HuH-7 (cell line): ENCODE measurements around the gene POLR1E.

Experiments used
- DNase-seq: peaks from one replicate; pipeline ENCODE4 v3.0.0; 2011; ENCODE audit warnings: low spot score

POLR1E gene, protein sequence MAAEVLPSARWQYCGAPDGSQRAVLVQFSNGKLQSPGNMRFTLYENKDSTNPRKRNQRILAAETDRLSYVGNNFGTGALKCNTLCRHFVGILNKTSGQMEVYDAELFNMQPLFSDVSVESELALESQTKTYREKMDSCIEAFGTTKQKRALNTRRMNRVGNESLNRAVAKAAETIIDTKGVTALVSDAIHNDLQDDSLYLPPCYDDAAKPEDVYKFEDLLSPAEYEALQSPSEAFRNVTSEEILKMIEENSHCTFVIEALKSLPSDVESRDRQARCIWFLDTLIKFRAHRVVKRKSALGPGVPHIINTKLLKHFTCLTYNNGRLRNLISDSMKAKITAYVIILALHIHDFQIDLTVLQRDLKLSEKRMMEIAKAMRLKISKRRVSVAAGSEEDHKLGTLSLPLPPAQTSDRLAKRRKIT

DNA sequence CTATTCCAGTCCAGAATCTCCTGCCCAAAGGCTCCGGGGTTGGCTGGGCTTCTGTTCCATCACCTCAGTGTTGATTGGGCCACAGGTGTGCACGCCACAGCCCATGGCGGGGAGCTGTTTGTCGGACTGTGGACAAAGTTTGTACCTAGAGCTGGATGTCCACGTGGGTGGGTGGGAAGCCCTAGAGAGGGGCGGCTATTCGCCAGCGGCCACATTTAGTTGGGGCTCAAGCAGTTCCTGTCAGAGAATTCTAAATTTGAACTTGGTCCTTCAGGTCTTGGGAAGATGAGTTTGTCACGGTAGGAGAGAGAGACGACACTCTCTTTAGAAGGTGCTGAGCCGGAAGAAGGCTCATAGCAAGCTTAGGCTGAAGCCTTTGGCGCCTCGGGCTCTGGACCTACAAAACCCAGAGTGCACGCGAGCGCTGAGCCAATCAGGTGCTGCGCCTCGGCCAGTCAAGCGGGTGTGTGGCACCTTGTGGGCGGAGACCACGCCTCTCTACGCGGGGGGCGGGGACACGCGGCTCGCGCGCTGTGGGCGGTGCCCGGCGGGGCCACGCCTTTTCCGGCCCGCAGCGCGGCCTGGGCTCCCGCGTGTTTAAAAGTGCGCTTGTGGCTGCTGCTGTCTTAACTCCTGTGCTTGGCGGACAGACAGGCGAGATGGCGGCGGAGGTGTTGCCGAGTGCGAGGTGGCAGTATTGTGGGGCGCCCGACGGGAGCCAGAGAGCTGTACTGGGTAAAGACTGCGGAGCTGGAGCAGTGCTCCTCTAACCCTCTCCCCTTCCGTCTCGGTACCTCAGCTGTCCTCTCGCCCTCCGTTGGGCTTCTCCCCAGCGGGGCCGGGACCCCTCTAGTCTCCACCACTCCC lies at the start of gene POLR1E:
POLR1E (plus strand) TSS at position 560 of the 867 bp plus-strand sequence; CDS start at position 660, 100 bp downstream.
- DNase-seq, result peak; percentile 99

DNA sequence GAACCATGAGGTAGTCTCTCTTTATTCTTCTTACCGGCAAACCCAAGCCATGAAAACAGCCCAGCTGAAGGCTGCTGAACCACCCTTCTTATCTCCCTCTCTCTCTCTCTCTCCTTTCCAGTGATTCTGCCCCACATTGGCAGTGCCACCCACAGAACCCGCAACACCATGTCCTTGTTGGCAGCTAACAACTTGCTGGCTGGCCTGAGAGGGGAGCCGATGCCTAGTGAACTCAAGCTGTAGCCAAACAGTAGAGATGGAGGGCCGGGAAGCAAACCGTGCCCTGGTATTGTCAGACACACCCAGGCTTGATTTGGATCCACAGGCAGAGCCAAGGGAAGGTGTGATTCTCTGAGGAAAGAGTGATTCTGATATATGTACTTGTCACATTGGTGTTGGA lies 49.2 kb upstream of the POLR1E start:
- no peak for DNase-seq

DNA sequence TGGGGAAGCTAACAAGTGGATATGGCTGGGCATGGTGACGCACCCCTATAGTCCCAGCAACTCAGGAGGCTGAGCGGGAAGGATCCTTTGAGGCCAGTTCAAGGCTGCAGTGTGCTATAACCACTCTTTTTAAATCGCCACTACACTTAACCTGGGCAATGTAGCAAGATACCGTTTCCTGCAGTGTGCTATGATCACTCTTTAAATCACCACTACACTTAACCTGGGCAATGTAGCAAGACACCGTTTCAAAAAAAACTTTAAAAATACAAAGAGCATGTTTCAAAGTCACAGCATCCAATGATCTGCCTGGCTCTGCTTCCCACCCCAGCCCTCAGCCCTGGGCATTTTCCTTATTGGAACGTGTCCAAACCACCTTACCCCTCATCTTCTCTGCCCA lies 48.7 kb upstream of the POLR1E start:
- DNase-seq, result no peak

DNA sequence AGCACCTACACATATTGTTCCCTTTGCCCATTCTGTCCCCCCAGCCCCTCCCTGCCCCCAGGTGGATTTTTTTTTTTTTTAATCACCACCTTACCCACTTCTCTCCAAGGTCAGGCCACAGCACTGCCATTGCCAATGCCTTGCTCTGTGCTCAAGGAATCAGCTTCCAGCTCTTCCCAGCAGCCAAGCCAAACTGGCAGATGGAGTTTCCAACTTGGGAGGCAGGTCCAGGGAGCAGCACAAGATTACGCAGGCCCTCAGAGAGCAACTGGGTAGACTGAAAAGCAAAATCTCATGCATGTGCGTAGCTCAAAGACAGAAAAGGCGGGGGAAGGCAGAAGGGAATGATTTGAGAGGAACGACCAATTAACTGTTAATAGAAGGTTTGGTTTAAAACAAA lies 48.1 kb upstream of the POLR1E start:
- DNase-seq, result no peak

GRCh38 chr9:37438359-37438758 lies 47.4 kb upstream of the POLR1E start:
- DNase-seq, result no peak

DNA sequence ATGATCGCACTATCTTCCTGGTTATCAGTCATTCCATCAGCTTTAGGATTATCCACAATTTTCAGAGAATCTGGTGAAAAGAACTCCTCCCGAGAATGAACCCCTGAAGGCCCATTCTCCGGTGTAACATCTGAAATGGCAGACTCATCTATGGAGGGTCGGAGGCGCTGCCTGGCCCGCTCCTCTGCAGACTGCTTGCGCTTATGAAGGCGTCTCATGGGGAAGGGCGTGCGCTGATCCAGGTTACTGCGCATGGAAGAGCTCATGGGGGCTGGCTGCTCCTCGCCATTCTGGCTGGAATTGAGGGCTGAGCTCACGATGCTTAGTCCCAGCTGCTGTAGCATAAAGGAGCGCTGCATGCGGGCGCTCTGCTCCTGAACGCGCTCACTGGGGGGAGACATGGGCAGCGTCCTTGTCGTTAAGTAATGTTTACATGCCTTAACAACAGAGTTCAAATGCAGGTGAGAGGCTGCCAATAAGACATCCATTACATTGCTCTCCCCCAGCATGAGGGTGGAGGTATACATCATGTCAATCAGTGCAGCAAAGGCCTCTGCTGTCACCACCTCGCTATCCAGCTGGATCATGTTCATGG lies 43.9 kb upstream of the POLR1E start:
- no peak for DNase-seq

DNA sequence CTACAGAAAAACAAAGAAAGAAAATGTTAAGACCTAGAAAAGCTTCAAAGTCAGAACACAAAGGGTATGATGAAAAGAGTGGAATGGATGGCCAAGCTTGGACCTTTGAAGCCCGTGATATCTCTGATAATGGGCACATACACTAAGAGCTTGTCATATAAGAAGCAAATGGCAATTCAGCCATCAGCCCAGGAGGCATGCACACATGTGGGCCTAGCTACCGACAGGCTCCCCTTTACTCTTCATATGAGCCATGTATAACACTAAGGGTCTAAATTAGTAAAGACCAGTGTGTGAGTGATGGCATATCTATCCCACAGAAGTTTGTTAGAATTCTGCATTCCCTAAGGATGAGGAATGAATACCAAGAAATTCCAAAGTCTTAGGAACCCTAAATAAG lies 43.2 kb upstream of the POLR1E start:
- no peak for DNase-seq

GRCh38 chr9:37443566-37443965 lies 42.2 kb upstream of the POLR1E start:
- no peak for DNase-seq

- DNase-seq, result no peak
Measured at GRCh38 chr9:37444890-37445289, 40.9 kb upstream of the POLR1E start.

- DNase-seq, result no peak
Measured at GRCh38 chr9:37445832-37446231, 39.9 kb upstream of the POLR1E start.

- DNase-seq, result no peak
Measured at GRCh38 chr9:37446401-37446800, 39.3 kb upstream of the POLR1E start.

GRCh38 chr9:37447111-37447510 lies 38.6 kb upstream of the POLR1E start:
- DNase-seq, result no peak

DNA sequence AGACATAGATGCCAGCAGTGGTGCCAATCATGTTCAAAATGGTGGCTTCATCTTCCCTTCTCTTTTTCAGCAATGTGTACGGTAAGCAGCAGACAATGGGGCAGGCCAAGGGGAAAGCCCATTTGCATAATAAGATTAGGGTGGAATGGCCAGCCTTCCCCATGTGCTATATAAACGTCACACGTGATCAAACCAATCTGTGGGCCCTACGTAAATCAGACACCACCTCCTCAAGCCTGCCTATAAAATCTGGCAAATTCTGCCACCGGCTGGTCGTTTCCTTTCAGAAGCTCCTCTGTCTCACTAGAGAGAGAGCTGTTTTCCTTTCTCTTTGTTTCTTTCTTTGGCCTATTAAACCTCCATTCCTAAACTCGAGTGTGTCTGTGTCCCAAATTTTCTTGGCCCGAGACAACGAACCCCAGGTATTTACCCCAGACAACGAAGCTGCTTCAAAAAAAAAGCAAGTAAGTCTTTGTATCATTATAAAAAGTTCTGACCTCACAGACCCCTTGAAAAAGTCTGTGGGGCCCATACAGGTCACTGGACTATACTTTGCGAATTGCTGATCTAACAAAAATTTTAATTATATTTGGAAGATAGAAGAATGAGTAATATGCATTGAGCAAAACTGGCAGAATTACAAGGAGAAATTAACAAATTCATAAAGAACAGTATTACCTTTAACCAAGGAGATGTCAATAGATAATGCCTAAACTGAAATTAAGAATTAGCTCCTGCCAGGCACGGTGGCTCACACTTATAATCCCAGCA lies 35.7 kb upstream of the POLR1E start:
- DNase-seq, result no peak

- DNase-seq, result no peak
Measured at GRCh38 chr9:37451628-37452027, 34.1 kb upstream of the POLR1E start.

- no peak for DNase-seq
Measured at GRCh38 chr9:37452611-37453010, 33.1 kb upstream of the POLR1E start.

GRCh38 chr9:37453827-37454226 lies 31.9 kb upstream of the POLR1E start:
- DNase-seq, result no peak

GRCh38 chr9:37454238-37454637 lies 31.5 kb upstream of the POLR1E start:
- no peak for DNase-seq

GRCh38 chr9:37455884-37456647 lies 29.7 kb upstream of the POLR1E start:
- no peak for DNase-seq

DNA sequence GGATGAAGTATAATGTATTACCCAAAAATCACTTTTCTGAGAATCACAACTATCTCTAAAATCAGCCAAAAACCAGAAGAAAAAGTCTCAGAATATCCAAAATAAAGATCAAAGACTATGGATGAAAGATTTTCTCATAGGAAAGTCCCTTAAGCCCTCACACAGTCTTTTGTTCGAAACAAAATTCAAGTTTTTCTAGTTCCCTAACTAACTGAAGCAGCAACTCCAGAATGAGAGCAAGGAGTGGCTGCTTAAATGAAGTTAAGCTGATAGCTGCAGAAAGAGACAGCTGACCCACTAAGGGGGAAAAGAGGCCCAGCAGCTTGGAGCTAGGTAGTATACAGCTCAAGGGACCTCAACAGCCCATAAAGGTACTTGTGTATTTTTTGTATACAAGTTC lies 28.9 kb upstream of the POLR1E start:
- DNase-seq, result no peak

- no peak for DNase-seq
Measured at GRCh38 chr9:37464006-37464405, 21.7 kb upstream of the POLR1E start.
